A673 (cell line): Measurements from ENCODE around the gene CLDN14.

Experiments
- CTCF ChIP-seq: fragments of 300-800, 200-600 bp; sonication (generic); conservative IDR thresholded peaks from 2 replicates; pipeline ENCODE4 v1.5.1; 2017; ENCODE audit warnings: low read depth, mild to moderate bottlenecking, antibody characterized with exemption, low read length, moderate library complexity, mixed read lengths
- EZH2 ChIP-seq: fragments of 200-600 bp; sonication (generic); IDR thresholded peaks from 2 replicates; pipeline ENCODE4 v1.6.1; 2017; ENCODE audit warnings: borderline replicate concordance, low read depth, mild to moderate bottlenecking, mixed read lengths, antibody characterized with exemption, low read length; ENCODE audit not compliant: poor library complexity, severe bottlenecking

- no peak for TF ChIP-seq CTCF
- no peak for TF ChIP-seq EZH2
Measured at GRCh38 chr21:36480618-36481017, 696 bp upstream of the CLDN14 start.
